Activated CD8-positive, alpha-beta T cell treated with anti-CD3 and anti-CD28 coated beads, Interleukin-2, amount 10 ng/mL, durations not matched to agents 7 days and 5 days (primary cell): ENCODE measurements around the gene GET4. TPM values are rescaled to one million over a fixed set of nuclear protein-coding genes. Genes with fewer than 3 reads are reported as not detected.
A peak's percentile ranks its signal among the peaks of the same experiment; 100 is the strongest.

ENCODE experiments used
- ATAC-seq: fragments of 150-1000 bp; cut with Tn5 transposase; one replicate; pipeline ENCODE4 v1.10.0; 2021; ENCODE audit warnings: moderate library complexity
- CTCF ChIA-PET: fragments of 350-600 bp; sonication (Branson Sonifier 250); formaldehyde crosslinking; loops from one replicate; lab custom pipeline; 2021; ENCODE audit warnings: antibody characterized with exemption; lab: Charles Lee
- POLR2A ChIA-PET: fragments of 350-600 bp; sonication (Branson Sonifier 250); formaldehyde crosslinking; loops from one replicate; lab custom pipeline; 2021; ENCODE audit warnings: antibody characterized with exemption; lab: Charles Lee
- DNase-seq: peaks from one replicate; pipeline ENCODE4 v3.0.0-alpha.2; 2020
- H3K27ac Mint-ChIP-seq: one replicate; pipeline ENCODE4 v1.8.0; 2021; ENCODE audit warnings: mild to moderate bottlenecking, mixed read lengths
- H3K27me3 Mint-ChIP-seq: one replicate; pipeline ENCODE4 v1.8.0; 2021; ENCODE audit warnings: low read depth, mixed read lengths
- H3K36me3 Mint-ChIP-seq: one replicate; pipeline ENCODE4 v1.8.0; 2021; ENCODE audit warnings: low read depth, mixed read lengths
- H3K4me1 Mint-ChIP-seq: one replicate; pipeline ENCODE4 v1.8.0; 2021; ENCODE audit warnings: low read depth, mixed read lengths
- H3K4me3 Mint-ChIP-seq: one replicate; pipeline ENCODE4 v1.8.0; 2021; ENCODE audit warnings: mild to moderate bottlenecking, mixed read lengths
- H3K9me3 Mint-ChIP-seq: one replicate; pipeline ENCODE4 v1.8.0; 2022; ENCODE audit warnings: mixed read lengths; ENCODE audit not compliant: insufficient read depth
- total RNA-seq, 2 experiments: library from RNA; stranded (reverse); gene quantifications; one replicate each; pipeline ENCODE4 v1.2.3, GENCODE V29; 2021

Gene GET4
- total RNA-seq, 2 experiments from 2014 or later = 32.2 to 38.3 TPM

DNA sequence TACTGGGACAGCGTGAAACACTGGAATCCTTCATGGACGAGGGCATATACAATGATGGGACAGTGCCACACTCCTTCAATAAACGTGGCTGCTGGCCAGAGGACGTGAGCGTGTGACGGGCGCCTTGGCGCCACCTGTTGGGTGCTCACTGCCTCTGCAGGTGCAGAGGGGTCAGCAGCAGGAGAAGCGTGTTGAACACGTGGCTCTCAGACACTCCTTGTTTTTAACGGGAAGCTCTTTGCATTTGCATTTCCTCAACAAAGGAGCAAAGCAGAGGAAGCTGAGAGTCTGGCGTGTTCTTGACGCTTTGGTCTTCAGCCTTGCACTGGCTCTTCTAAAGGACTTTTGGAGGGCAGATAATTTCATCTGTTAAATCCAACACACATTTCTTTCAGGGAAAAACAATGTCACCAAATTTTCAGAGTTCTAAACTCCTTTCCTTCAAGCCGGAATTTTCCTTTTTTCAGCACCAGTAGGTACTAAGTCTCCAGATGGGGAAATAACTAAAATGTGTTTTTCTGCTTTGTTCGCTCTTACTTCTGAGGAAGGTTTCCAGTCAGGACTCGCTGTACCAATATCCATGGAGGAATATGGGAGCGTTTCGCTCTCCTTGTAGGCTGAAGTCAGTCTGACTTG, 2.9 kb upstream of the GET4 start:
- H3K4me3 Mint-ChIP-seq = no peak overlapping the region
- H3K9me3 Mint-ChIP-seq = no peaks in the 10 kb centered on the region
- H3K27ac Mint-ChIP-seq = peak overlapping the region; percentile 46
- H3K4me1 Mint-ChIP-seq = peaks cover 22% of the 10 kb centered on the region
- ChIA-PET POLR2A (no interaction called here), CTCF (interaction anchor here (0.6 to 2.2 kb wide), 16 partner anchors 10 to 540 kb away, joined by 3 to 33 read pairs (median 4); partner anchors contain the start of gene SUN1)
- peak; percentile 75 for DNase-seq
- peak; percentile 17 for ATAC-seq
- H3K36me3 Mint-ChIP-seq = peaks cover 19% of the 10 kb centered on the region
- H3K27me3 Mint-ChIP-seq = no peaks in the 10 kb centered on the region

DNA sequence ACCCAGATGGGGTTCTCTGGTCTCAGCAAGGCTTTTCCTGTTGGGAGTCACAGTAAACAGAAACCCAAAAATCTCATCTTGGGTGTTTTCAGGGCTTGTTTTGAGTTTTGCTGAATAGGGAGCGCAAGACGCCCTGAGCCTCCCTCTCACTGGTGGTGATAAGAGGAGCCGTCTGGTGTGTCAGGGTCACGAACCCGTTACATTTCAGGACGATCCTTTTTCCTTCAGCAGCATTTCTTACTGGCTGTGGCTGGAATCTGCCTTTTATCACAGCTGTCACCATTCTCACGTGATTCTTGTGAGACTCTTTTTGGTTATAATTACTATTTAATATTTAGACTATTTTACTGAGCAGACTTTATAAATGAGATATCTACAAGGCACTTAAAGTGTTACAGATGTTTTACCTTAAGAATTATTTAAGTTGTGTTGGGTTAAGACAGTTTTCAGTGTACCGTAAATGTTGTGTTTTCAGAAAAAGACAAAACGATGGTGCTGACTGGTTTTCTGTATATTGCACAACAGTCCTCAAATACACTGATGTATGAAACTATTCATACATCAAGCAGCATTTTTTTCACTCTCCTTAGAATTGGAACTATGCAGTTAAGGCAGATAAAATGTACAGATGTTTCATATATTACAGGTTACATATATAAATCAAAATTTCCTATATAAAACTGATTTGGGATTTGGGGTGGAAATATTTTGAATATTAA, 2.2 kb upstream of the GET4 start:
- Mint-ChIP-seq H3K27ac (peak overlapping the region; percentile 46), H3K36me3 (peaks cover 21% of the 10 kb centered on the region), H3K4me3 (no peak overlapping the region), H3K27me3 (no peaks in the 10 kb centered on the region), H3K4me1 (peaks cover 26% of the 10 kb centered on the region), H3K9me3 (no peaks in the 10 kb centered on the region)
- no peak for DNase-seq
- CTCF ChIA-PET = interaction anchor here (0.6 to 2.2 kb wide), 14 partner anchors 11 to 574 kb away, joined by 3 to 33 read pairs (median 4); partner anchors contain the start of gene SUN1
- ATAC-seq = no peak
- POLR2A ChIA-PET = no interaction called here

- POLR2A ChIA-PET = interaction anchor here (0.7 to 2.3 kb wide), 3 partner anchors 62 to 104 kb away, joined by 3 to 7 read pairs (median 3); partner anchors contain the start of gene COX19
- ATAC-seq = no peak
- H3K9me3 Mint-ChIP-seq = no peaks in the 10 kb centered on the region
These were observed 1.3 kb upstream of the GET4 start for GRCh38 chr7:875051-875450.

GRCh38 chr7:875476-876076, 778 bp upstream of the GET4 start:
- Mint-ChIP-seq H3K27ac (no peak overlapping the region), H3K36me3 (peaks cover 20% of the 10 kb centered on the region), H3K27me3 (no peaks in the 10 kb centered on the region), H3K4me3 (peak overlapping the region; percentile 5), H3K4me1 (peaks cover 30% of the 10 kb centered on the region), H3K9me3 (no peaks in the 10 kb centered on the region)
- ChIA-PET CTCF (interaction anchor here (0.6 to 1.9 kb wide), 4 partner anchors 58 to 271 kb away, joined by 3 to 8 read pairs (median 4); no protein-coding TSS in a partner anchor), POLR2A (interaction anchor here (0.6 to 2.3 kb wide), 10 partner anchors 8 to 103 kb away, joined by 3 to 11 read pairs (median 4); partner anchors contain the start of gene COX19)
- ATAC-seq (no peak), DNase-seq (peak; percentile 26)

More at GRCh38 chr7:875051-875450, 1.3 kb upstream of the GET4 start:
- peaks cover 20% of the 10 kb centered on the region for H3K36me3 Mint-ChIP-seq
- no peak for DNase-seq
- peak overlapping the region; percentile 11 for H3K27ac Mint-ChIP-seq
- peaks cover 29% of the 10 kb centered on the region for H3K4me1 Mint-ChIP-seq
- no peak overlapping the region for H3K4me3 Mint-ChIP-seq
- H3K27me3 Mint-ChIP-seq = no peaks in the 10 kb centered on the region
- CTCF ChIA-PET = interaction anchor here (0.6 to 1.9 kb wide), 3 partner anchors 58 to 573 kb away, joined by 3 to 8 read pairs (median 4); no protein-coding TSS in a partner anchor

DNA sequence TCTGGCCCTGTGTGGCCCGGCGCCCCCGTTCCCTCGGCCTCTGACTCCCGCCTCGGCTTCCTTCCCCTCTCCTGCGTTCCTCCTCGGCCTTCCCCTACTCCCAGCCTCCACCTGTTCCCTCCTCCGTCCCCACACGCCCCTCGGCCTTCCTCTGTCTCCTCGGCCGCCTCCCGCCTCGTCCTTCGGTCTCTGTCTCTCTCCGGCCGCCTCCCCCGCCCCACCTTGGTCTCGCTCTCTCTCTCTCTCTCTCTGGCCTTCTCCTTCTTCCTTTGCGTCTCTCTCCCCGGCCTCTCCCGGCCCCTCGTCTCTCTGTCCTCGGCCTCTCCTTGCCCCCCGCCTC, 588 bp downstream of the GET4 start:
- H3K4me1 Mint-ChIP-seq = peaks cover 34% of the 10 kb centered on the region

GRCh38 chr7:877312-878232, 1.2 kb downstream of the GET4 start:
- peak overlapping the region; percentile 90 for H3K27ac Mint-ChIP-seq
- no peaks in the 10 kb centered on the region for H3K9me3 Mint-ChIP-seq
- H3K27me3 Mint-ChIP-seq = no peaks in the 10 kb centered on the region
- H3K36me3 Mint-ChIP-seq = peaks cover 23% of the 10 kb centered on the region
- DNase-seq = peak; percentile 28
- peak overlapping the region; percentile 88 for H3K4me3 Mint-ChIP-seq
- ATAC-seq = no peak
- ChIA-PET CTCF (no interaction called here), POLR2A (interaction anchor here (0.8 to 2.3 kb wide), 3 partner anchors 46 to 98 kb away, joined by 3 to 11 read pairs (median 7); partner anchors contain the start of gene COX19)
- peaks cover 37% of the 10 kb centered on the region for H3K4me1 Mint-ChIP-seq

More for the DNA sequence above, 588 bp downstream of the GET4 start:
- Mint-ChIP-seq H3K27me3 (no peaks in the 10 kb centered on the region), H3K36me3 (peaks cover 25% of the 10 kb centered on the region), H3K9me3 (no peaks in the 10 kb centered on the region), H3K4me3 (peak overlapping the region; percentile 88), H3K27ac (peak overlapping the region; percentile 90)
- DNase-seq (no peak), ATAC-seq (no peak)
- ChIA-PET CTCF (no interaction called here), POLR2A (interaction anchor here (0.8 to 2.3 kb wide), 4 partner anchors 30 to 98 kb away, joined by 3 to 11 read pairs (median 5); partner anchors contain the start of gene COX19)

DNA sequence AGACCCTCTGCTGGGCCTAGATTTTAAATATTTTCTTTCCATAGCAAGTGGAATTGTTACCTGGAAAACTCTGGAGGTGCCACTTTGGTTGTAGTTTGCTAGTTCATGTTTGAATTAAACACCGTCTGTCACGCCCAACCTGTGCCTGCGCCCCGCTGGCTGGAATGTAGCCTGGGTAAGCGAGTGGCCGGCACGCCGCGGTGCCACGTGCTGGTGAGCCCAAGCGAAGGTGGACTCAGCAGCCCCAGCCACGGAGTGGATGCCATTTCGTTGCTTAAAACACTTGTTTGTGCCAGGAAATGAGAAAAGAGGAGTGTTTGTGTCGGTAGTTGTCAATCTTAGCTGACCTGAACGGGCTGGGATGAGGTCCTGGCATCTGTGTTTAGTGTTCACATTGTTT, 2.7 kb downstream of the GET4 start:
- Mint-ChIP-seq H3K4me3 (peak overlapping the region; percentile 23), H3K4me1 (peaks cover 25% of the 10 kb centered on the region), H3K9me3 (no peaks in the 10 kb centered on the region), H3K27me3 (no peaks in the 10 kb centered on the region), H3K36me3 (peaks cover 14% of the 10 kb centered on the region), H3K27ac (peak overlapping the region; percentile 63)
- ChIA-PET POLR2A (interaction anchor here (0.9 kb wide), 1 partner anchor 96 kb away, joined by 3 read pairs; the partner anchor contains the start of gene COX19), CTCF (no interaction called here)
- ATAC-seq (no peak), DNase-seq (no peak)

DNA sequence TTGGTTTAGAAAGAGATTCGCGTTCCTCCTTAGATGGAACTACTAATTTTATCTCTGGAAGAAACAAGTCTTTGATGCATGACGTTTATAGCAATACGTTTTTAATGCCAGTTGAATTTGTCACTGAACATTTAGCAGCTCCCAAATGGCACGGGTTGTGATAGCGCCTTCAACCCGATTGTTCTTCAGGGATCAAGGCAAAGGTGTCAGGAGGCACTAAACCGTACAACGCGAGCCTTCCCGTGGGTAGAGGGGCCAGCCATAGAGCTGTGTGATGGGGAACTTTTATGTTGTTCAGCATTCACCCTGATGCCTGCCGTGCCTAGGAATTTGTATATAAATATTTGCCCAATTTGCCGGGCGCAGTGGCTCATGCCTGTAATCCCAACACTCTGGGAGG, 3.4 kb downstream of the GET4 start:
- ATAC-seq (no peak), DNase-seq (no peak)
- peaks cover 14% of the 10 kb centered on the region for H3K36me3 Mint-ChIP-seq
- no peaks in the 10 kb centered on the region for H3K9me3 Mint-ChIP-seq
- H3K27ac Mint-ChIP-seq = no peak overlapping the region
- H3K27me3 Mint-ChIP-seq = no peaks in the 10 kb centered on the region
- ChIA-PET CTCF (no interaction called here), POLR2A (interaction anchor here (0.9 kb wide), 1 partner anchor 96 kb away, joined by 3 read pairs; the partner anchor contains the start of gene COX19)
- no peak overlapping the region for H3K4me3 Mint-ChIP-seq
- H3K4me1 Mint-ChIP-seq = peaks cover 23% of the 10 kb centered on the region

GRCh38 chr7:880450-880849, 4.1 kb downstream of the GET4 start:
- H3K36me3 Mint-ChIP-seq = peaks cover 14% of the 10 kb centered on the region
- DNase-seq = no peak
- H3K4me3 Mint-ChIP-seq = no peak overlapping the region
- no peak for ATAC-seq
- peaks cover 19% of the 10 kb centered on the region for H3K4me1 Mint-ChIP-seq
- CTCF ChIA-PET = no interaction called here
- H3K27me3 Mint-ChIP-seq = no peaks in the 10 kb centered on the region
- POLR2A ChIA-PET = interaction anchor here (0.8 kb wide), 1 partner anchor 95 kb away, joined by 3 read pairs; the partner anchor contains the start of gene COX19
- H3K9me3 Mint-ChIP-seq = no peaks in the 10 kb centered on the region
- H3K27ac Mint-ChIP-seq = no peak overlapping the region

DNA sequence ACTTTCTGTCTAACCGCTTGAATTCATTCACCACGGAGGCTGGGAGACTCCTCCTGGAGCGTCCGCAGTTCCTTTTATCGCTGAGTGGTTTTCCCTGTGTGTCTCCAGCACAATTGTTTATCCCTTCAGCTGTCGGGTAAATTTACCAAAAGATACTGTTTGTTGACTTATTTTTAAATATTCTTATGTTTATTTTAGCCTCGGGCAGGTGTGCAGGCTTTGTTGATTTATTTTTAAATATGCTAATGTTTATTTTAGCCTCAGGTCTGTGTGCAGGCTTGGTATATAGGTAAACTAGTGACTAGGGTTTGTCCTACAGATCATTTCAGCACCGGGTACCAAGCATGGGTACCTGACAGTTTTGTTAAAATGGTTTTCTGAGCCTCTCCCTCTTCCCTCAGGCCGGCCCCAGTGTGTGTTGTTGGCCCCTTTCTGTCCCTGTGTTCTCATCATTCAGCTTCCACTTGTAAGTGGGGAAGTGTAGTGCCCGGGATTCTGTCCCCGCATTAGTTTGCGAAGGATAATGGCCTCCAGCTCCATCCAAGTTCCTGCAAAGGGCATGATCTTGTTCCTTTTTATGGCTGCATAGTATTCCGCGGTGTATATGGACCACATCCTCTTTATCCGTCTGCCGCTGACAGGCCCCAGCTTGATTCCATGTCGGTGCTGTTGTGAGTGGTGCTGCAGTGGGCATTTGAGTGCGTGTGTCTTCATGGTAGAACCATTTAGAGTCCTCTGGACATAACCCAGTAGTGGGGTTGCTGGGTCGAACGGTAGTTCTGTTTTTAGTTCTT, 5.3 kb downstream of the GET4 start:
- ChIA-PET POLR2A (interaction anchor here (0.8 kb wide), 1 partner anchor 94 kb away, joined by 3 read pairs; the partner anchor contains the start of gene COX19), CTCF (no interaction called here)
- no peak for DNase-seq
- no peak for ATAC-seq
- Mint-ChIP-seq H3K27me3 (no peaks in the 10 kb centered on the region), H3K4me3 (no peak overlapping the region), H3K36me3 (peaks cover 14% of the 10 kb centered on the region), H3K27ac (no peak overlapping the region), H3K9me3 (no peaks in the 10 kb centered on the region), H3K4me1 (peaks cover 19% of the 10 kb centered on the region)
